Activated CD8-positive, alpha-beta memory T cell treated with anti-CD3 and anti-CD28 coated beads, Interleukin-2, amount 50 U/mL, for 48 hours (primary cell): ENCODE measurements around the gene BCCIP.
A peak's percentile ranks its signal among the peaks of the same experiment; 100 is the strongest.

Experiments used
- DNase-seq: peaks from one replicate; pipeline ENCODE4 v3.0.0-alpha.2; 2020

BCCIP gene

GRCh38 chr10:125822878-125823662 is at the start of gene BCCIP, which contains the start of gene UROS:
TSS of gene BCCIP (plus strand) at chr10:125823546. CDS start at chr10:125823558, 12 bp downstream.
TSS of gene UROS (minus strand) at chr10:125823258. CDS start at chr10:125816499, 6,759 bp downstream.
- DNase-seq, result peak; percentile 95

GRCh38 chr10:125773687-125774543 is 49.4 kb upstream of the BCCIP start:
- DNase-seq, result peak; percentile 38

GRCh38 chr10:125774581-125775191 is 48.7 kb upstream of the BCCIP start:
- peak; percentile 36 for DNase-seq

GRCh38 chr10:125775491-125776106 is 47.7 kb upstream of the BCCIP start, which contains the start of gene MMP21:
TSS of gene MMP21 (minus strand) at chr10:125775821. CDS start at chr10:125775821, 0 bp downstream.
- no peak for DNase-seq

DNA sequence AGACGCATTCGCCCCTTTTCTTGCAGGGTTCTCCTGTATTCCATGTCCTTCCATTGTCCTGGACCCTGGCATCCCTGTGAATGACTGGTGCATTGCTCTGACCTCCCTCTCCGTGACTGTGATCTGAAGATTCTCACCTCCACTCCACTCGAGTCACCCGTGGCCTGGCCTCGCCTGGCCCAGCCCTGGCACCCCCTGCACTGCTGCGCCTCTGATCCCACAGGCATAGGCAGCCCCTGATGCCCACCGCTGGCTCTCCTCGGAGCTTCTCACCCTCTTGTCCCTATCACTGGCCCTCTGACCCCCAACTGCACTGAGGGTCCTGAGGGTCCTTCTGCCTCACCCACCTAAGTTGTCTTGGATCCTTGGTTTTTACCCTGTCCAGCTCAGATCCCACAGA is 45.5 kb upstream of the BCCIP start:
- peak; percentile 39 for DNase-seq

- DNase-seq, result no peak
Measured at GRCh38 chr10:125778556-125778955, 44.8 kb upstream of the BCCIP start.

- DNase-seq, result peak; percentile 32
Measured at GRCh38 chr10:125779403-125780327, 43.7 kb upstream of the BCCIP start.

DNA sequence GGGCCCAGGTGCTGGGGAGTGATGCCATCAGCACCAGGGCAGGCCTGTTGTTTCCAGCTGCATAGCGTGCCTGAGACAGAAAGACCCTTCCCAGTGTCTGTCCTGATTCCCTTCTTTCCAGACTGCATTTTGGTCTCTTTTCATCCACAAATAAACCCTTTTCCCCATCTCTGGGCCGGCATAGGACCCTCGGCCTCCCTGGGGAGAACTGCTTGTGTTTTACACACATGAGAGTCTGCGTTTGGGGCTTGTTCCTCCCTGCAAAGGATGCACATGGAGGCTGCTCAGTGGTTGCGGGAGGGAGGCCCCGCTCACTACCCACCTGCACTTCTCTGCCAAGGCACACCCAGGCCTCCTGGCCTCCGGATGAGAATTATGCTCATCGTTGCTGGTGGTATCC is 42.0 kb upstream of the BCCIP start:
- peak; percentile 33 for DNase-seq

GRCh38 chr10:125782054-125782453 is 41.3 kb upstream of the BCCIP start:
- DNase-seq, result peak; percentile 22

- DNase-seq, result peak; percentile 34
Measured at GRCh38 chr10:125782616-125783015, 40.7 kb upstream of the BCCIP start.

DNA sequence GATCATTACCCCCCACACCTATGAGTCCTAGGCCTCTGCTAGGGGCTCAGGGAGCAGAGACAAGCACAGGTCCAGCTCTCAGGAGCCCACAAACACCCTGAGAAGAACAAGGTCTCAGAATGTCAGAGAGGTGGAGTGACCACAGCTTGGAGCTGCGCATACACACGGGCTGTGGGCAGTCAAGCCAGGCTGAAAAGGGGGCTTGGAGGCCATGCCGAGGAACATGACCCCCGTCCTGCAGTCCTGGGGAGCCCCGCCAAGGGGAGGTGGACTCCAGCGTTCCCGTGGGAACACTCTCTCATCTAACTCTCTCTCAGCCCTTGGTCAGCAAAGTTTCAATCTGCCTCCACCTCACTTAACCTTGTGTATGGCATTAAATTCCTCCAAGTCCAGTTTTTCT is 39.9 kb upstream of the BCCIP start:
- no peak for DNase-seq

- DNase-seq, result no peak
Measured at GRCh38 chr10:125783957-125784356, 39.4 kb upstream of the BCCIP start.

DNA sequence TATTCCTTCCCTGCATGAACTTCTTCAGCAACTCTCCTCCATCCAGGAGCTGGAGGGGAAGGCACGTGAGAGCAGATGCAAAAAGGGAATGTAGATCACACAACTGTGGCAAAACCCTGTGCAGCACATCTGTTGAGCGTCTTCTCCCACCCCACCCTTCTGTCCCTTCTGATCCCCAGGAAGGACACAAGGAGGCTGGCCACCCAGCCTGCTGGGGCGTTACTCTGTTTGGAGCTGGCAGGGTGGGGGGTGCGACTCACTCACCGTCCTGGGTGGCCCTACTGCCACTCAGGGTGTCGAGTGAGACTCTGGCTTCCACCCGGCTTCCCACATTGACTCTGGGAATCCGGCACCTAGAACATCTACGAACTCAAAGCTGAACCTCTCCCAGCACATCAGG is 37.6 kb upstream of the BCCIP start:
- no peak for DNase-seq

DNA sequence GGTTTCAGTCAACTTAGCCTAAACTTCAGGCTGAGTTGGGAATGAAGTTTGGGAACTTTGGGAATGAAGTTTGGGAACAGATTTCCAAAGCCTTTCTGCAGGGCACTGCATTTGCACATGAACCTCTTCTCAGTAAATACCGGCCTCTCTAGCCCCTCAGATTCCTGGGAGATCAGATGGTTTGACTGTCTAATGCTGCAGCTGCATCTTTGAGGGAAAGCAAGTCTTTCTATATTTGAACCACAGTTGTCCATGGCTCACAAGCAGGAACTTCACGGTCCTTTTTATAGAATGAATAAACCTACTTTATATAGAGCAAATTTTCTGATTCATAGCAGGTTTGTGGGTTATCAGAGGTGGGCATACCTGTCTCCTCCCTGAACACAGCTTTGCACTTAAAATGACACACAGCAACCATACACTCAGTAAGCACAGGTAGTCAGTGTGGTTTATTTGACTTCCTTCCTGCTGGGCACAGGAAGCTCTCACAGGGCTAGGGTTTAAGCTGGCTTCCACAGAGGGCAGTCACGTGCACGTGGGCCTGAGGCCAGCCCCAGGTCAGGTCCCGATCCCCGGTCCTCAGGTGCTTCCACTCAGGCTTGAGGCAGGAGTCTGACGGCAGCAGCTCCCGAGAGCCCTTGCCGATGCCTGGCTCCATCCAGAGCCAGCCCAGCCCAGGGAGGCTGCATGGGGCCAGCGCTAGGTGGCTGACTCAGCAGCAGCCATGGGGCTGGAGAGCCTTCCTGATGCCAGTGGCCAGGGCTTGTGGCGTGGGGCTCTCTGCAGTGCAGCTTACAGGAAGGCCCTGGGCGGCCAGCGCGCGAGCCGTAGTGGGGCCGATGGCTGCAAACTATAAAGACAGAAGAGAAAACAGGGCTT is 35.0 kb upstream of the BCCIP start:
- DNase-seq, result peak; percentile 48

DNA sequence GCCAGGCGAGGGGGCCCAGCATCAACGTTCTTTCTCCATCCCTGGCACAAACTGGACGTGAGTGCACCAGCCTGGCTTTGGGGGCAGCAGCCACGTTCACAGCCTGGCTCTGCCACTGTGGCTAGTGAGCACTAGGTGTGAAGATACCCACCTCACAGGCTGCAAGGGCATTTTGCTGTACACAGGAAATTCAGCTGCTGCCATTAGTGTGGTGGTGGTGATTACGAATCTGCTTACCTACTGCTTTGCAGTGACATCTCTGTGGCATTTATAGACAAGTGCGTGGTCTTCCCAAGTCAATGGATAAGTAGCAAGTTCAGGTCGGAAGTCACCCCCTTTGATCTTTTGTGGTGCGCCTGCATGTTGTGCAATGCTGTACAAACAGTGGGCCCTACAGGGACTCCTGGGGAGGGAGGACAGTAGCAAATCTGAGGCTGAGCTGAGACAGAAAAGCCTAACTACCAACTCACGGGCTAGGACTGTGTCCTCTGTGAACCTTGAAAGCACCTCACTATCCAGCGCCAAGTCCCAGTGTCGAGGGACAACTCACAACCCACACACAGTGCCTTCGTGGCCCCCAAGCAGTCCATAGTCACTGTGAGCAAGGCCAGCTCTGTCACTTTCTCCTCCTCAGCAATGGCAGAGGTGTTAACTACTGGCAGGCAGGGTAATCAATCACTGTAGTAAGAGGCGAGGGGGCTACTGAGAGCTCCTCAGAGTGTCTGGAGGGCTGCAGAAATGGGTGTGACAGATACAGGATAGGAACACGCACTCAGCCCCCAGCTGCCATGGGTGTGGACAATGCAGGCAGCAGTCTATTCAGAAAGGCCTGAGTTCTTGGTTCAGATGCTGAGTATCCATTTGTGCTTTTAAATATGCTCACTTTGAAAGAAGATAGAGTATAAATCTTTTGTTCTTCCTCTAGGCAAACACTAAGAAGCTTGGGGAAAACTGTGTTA is 30.7 kb upstream of the BCCIP start:
- no peak for DNase-seq

GRCh38 chr10:125795128-125795527 is 28.2 kb upstream of the BCCIP start:
- DNase-seq, result no peak

- no peak for DNase-seq
Measured at GRCh38 chr10:125795637-125796190, 27.6 kb upstream of the BCCIP start.

- DNase-seq, result no peak
Measured at GRCh38 chr10:125797424-125797823, 25.9 kb upstream of the BCCIP start.
